ENCODE measurements around the gene CSMD2.

Gene CSMD2

GRCh38 chr1:33607444-33608005 is 557.5 kb downstream of the CSMD2 start:
- no peaks in the 10 kb centered on the region for H3K36me3 ChIP-seq (ENCODE audit: insufficient read depth, insufficient read length, low read length)
- DNase-seq (ENCODE audit: low read depth, low spot score) = no peak
- H3K4me3 ChIP-seq (ENCODE audit: insufficient read length, low read depth) = no peak overlapping the region
- no peaks in the 10 kb centered on the region for H3K9me3 ChIP-seq (ENCODE audit: insufficient read depth, low read length)
- H3K27me3 ChIP-seq (ENCODE audit: insufficient read depth, insufficient read length) = peaks cover 2% of the 10 kb centered on the region
- no peak overlapping the region for H3K9ac ChIP-seq (ENCODE audit: insufficient read length, low read depth)
- no peaks in the 10 kb centered on the region for H3K4me1 ChIP-seq (ENCODE audit: insufficient read depth, insufficient read length)
- TF ChIP-seq SUZ12 (IDR thresholded peaks at IDR 0.05; ENCODE audit: extremely low read depth, insufficient read depth, insufficient read length) (no peak), YY1 (IDR thresholded peaks at IDR 0.05; ENCODE audit: insufficient read depth, insufficient read length) (no peak), ZNF274 (IDR thresholded peaks at IDR 0.05; ENCODE audit: low read depth, low read length) (no peak)

- Histone ChIP-seq H3K9ac (ENCODE audit: insufficient read length, low read depth) (no peak overlapping the region), H3K4me3 (ENCODE audit: insufficient read length, low read depth) (no peak overlapping the region), H3K4me1 (ENCODE audit: insufficient read depth, insufficient read length) (no peaks in the 10 kb centered on the region), H3K9me3 (ENCODE audit: insufficient read depth, low read length) (no peaks in the 10 kb centered on the region), H3K36me3 (ENCODE audit: insufficient read depth, insufficient read length, low read length) (no peaks in the 10 kb centered on the region), H3K27me3 (ENCODE audit: insufficient read depth, insufficient read length) (peaks cover 2% of the 10 kb centered on the region)
- TF ChIP-seq ZNF274 (IDR thresholded peaks at IDR 0.05; ENCODE audit: low read depth, low read length) = no peak
- DNase-seq (ENCODE audit: low read depth, low spot score) = no peak
Measured at GRCh38 chr1:33606272-33606671, 558.8 kb downstream of the CSMD2 start.

- TF ChIP-seq SUZ12 (IDR thresholded peaks at IDR 0.05; ENCODE audit: extremely low read depth, insufficient read depth, insufficient read length) (no peak), YY1 (IDR thresholded peaks at IDR 0.05; ENCODE audit: insufficient read depth, insufficient read length) (no peak), ZNF274 (IDR thresholded peaks at IDR 0.05; ENCODE audit: low read depth, low read length) (no peak)
- H3K4me3 ChIP-seq (ENCODE audit: insufficient read length, low read depth) = no peak overlapping the region
- no peak for DNase-seq (ENCODE audit: low read depth, low spot score)
- peaks cover 5% of the 10 kb centered on the region for H3K27me3 ChIP-seq (ENCODE audit: insufficient read depth, insufficient read length)
- no peaks in the 10 kb centered on the region for H3K4me1 ChIP-seq (ENCODE audit: insufficient read depth, insufficient read length)
- no peak overlapping the region for H3K9ac ChIP-seq (ENCODE audit: insufficient read length, low read depth)
- no peaks in the 10 kb centered on the region for H3K36me3 ChIP-seq (ENCODE audit: insufficient read depth, insufficient read length, low read length)
- H3K9me3 ChIP-seq (ENCODE audit: insufficient read depth, low read length) = no peaks in the 10 kb centered on the region; the same call in 1 of the 2 replicates
Measured at GRCh38 chr1:33602271-33602670, 562.8 kb downstream of the CSMD2 start.

DNA sequence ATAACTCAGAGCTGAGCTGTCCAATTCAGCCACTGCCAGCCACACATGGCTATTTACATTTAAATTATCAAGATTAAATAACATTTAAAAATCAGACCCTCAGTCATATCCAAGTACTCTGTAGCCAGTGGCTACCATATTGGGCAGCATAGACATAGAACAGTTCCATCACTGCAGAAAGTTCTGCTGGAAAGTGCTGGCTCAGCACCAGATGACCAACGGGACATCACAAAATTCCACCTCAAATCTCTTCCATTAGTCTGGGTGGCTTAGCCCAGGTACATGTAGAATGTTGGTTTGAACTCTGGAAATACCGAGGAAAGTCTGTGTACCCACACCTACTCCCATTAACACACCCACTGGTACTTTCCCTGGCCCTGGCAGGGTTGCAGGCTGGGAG is 563.3 kb downstream of the CSMD2 start:
- H3K36me3 ChIP-seq (ENCODE audit: insufficient read depth, insufficient read length, low read length) = no peaks in the 10 kb centered on the region
- H3K9ac ChIP-seq (ENCODE audit: insufficient read length, low read depth) = no peak overlapping the region
- TF ChIP-seq SUZ12 (IDR thresholded peaks at IDR 0.05; ENCODE audit: extremely low read depth, insufficient read depth, insufficient read length) = no peak
- no peak for TF ChIP-seq ZNF274 (IDR thresholded peaks at IDR 0.05; ENCODE audit: low read depth, low read length)
- no peak for TF ChIP-seq YY1 (IDR thresholded peaks at IDR 0.05; ENCODE audit: insufficient read depth, insufficient read length)
- H3K9me3 ChIP-seq (ENCODE audit: insufficient read depth, low read length) = no peaks in the 10 kb centered on the region; the same call in 1 of the 2 replicates
- H3K4me1 ChIP-seq (ENCODE audit: insufficient read depth, insufficient read length) = no peaks in the 10 kb centered on the region
- peaks cover 5% of the 10 kb centered on the region for H3K27me3 ChIP-seq (ENCODE audit: insufficient read depth, insufficient read length)
- DNase-seq (ENCODE audit: low read depth, low spot score) = no peak
- H3K4me3 ChIP-seq (ENCODE audit: insufficient read length, low read depth) = no peak overlapping the region

DNA sequence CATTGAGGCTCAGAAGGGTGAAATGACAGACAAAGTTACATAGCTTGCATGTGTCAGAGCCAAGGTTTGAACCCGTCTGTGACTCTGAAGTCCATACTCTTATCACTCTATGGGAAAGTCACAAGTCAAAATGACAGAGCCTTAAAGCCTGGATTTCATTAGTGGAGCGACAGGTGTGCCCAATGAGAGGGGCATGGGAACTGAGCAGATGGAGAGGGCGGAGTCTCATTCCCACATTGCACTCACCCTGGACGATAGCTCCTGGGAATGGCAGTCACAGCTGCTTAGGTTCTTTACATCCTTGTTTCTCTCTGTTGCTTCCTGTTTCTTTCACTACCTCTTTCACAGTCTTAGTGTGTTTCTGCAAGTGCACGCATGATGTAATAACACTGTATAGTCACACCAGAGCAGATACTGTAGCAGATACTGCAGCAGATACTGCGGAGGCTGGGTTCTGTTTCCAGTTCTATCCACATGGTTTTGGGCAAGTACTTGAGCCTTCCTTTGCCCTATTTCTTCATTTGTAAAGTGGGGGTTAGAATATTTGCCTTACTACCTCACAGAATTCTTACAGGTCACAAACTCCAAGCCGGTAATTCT is 565.4 kb downstream of the CSMD2 start:
- H3K4me3 ChIP-seq (ENCODE audit: insufficient read length, low read depth) = no peak overlapping the region
- no peaks in the 10 kb centered on the region for H3K36me3 ChIP-seq (ENCODE audit: insufficient read depth, insufficient read length, low read length)
- TF ChIP-seq SUZ12 (IDR thresholded peaks at IDR 0.05; ENCODE audit: extremely low read depth, insufficient read depth, insufficient read length) (no peak), YY1 (IDR thresholded peaks at IDR 0.05; ENCODE audit: insufficient read depth, insufficient read length) (no peak), ZNF274 (IDR thresholded peaks at IDR 0.05; ENCODE audit: low read depth, low read length) (no peak)
- no peaks in the 10 kb centered on the region for H3K4me1 ChIP-seq (ENCODE audit: insufficient read depth, insufficient read length)
- no peaks in the 10 kb centered on the region; the same call in 1 of the 2 replicates for H3K9me3 ChIP-seq (ENCODE audit: insufficient read depth, low read length)
- H3K9ac ChIP-seq (ENCODE audit: insufficient read length, low read depth) = no peak overlapping the region
- no peak for DNase-seq (ENCODE audit: low read depth, low spot score)
- H3K27me3 ChIP-seq (ENCODE audit: insufficient read depth, insufficient read length) = peaks cover 5% of the 10 kb centered on the region

DNA sequence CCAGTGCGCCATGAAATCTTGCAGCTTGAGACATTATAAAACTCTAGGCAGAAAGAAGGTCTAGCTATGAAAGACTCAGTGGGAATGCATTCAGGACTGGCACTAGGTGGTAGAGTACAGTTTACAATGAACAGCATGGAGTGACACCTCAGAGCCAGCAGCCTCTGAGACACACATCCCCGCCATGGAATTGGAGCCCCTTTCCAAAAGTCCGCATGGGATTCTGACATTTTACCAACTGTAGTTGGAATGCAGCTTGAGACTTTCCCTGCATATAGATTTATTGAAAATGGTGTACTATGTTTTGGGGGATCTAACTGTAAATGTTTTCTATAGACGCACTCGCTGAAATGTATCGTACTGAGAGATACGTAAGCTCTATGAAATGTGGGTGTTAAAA is 576.3 kb downstream of the CSMD2 start:
- Histone ChIP-seq H3K4me3 (ENCODE audit: insufficient read length, low read depth) (no peak overlapping the region), H3K9ac (ENCODE audit: insufficient read length, low read depth) (no peak overlapping the region), H3K9me3 (ENCODE audit: insufficient read depth, low read length) (no peaks in the 10 kb centered on the region), H3K36me3 (ENCODE audit: insufficient read depth, insufficient read length, low read length) (no peaks in the 10 kb centered on the region), H3K4me1 (ENCODE audit: insufficient read depth, insufficient read length) (no peaks in the 10 kb centered on the region), H3K27me3 (ENCODE audit: insufficient read depth, insufficient read length) (no peaks in the 10 kb centered on the region)
- TF ChIP-seq ZNF274 (IDR thresholded peaks at IDR 0.05; ENCODE audit: low read depth, low read length) (no peak), SUZ12 (IDR thresholded peaks at IDR 0.05; ENCODE audit: extremely low read depth, insufficient read depth, insufficient read length) (no peak), YY1 (IDR thresholded peaks at IDR 0.05; ENCODE audit: insufficient read depth, insufficient read length) (no peak)
- DNase-seq (ENCODE audit: low read depth, low spot score) = no peak

DNA sequence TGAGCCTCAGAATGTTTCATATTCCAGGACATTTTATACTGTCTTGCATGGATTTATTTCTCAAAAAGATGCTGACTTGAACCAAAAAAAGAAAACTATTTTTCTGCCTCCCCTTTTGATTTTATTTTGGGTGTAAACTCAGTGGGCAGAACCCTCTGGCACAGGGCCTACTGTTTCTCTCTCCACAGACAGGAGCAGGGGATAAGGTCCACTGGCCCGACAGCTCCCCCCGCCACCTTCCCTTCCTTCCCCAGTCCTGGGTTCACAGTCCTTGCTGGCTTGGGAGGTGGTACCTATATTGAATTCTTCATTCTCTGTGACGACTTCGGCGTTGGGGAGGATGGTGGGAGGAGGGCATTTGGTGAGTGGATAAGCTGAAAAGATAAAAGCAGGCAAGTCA is 578.2 kb downstream of the CSMD2 start:
- H3K27me3 ChIP-seq (ENCODE audit: insufficient read depth, insufficient read length) = no peaks in the 10 kb centered on the region
- no peak for DNase-seq (ENCODE audit: low read depth, low spot score)
- no peak overlapping the region for H3K9ac ChIP-seq (ENCODE audit: insufficient read length, low read depth)
- TF ChIP-seq SUZ12 (IDR thresholded peaks at IDR 0.05; ENCODE audit: extremely low read depth, insufficient read depth, insufficient read length) = no peak
- no peak for TF ChIP-seq YY1 (IDR thresholded peaks at IDR 0.05; ENCODE audit: insufficient read depth, insufficient read length)
- no peak for TF ChIP-seq ZNF274 (IDR thresholded peaks at IDR 0.05; ENCODE audit: low read depth, low read length)
- no peaks in the 10 kb centered on the region for H3K36me3 ChIP-seq (ENCODE audit: insufficient read depth, insufficient read length, low read length)
- H3K4me3 ChIP-seq (ENCODE audit: insufficient read length, low read depth) = no peak overlapping the region
- no peaks in the 10 kb centered on the region for H3K9me3 ChIP-seq (ENCODE audit: insufficient read depth, low read length)
- H3K4me1 ChIP-seq (ENCODE audit: insufficient read depth, insufficient read length) = no peaks in the 10 kb centered on the region

Data from NT2/D1 (cell line).